GM12878 (cell line): Measurements from ENCODE around the gene FGF14.

Experiments
- BCLAF1 ChIP-seq: fragments of 450-650 bp; IDR thresholded peaks from 2 replicates; pipeline ENCODE4 v1.6.1; 2017; ENCODE audit warnings: antibody characterized with exemption, mild to moderate bottlenecking, moderate library complexity
- CTCF ChIP-seq, 3 experiments: IDR thresholded peaks in 2 of 3; conservative IDR thresholded peaks in 1 of 3; 2 replicates each; pipeline ENCODE4 v1.5.1; 2011; ENCODE audit warnings: low read depth in 3 of 3, low read length in 3 of 3, mild to moderate bottlenecking in 3 of 3, control low read depth in 2 of 3, moderate library complexity in 2 of 3, inconsistent platforms in 1 of 3, mixed read lengths in 1 of 3; ENCODE audit not compliant: control insufficient read depth in 2 of 3, insufficient read depth in 1 of 3; ENCODE audit errors: extremely low read depth in 1 of 3
- EZH2 ChIP-seq: IDR thresholded peaks from 2 replicates; pipeline ENCODE4 v1.6.1; 2012; ENCODE audit warnings: low read depth, mild to moderate bottlenecking, control low read depth, inconsistent platforms, low read length, borderline replicate concordance; ENCODE audit not compliant: control insufficient read depth
- MAX ChIP-seq: IDR thresholded peaks from 2 replicates; pipeline ENCODE4 v1.6.1; 2012; ENCODE audit warnings: low read depth, low read length, improper control_type of control experiment
- MXI1 ChIP-seq: fragments of 150-350 bp; IDR thresholded peaks from 2 replicates; pipeline ENCODE4 v1.6.1; 2011; ENCODE audit warnings: low read depth, mild to moderate bottlenecking, inconsistent platforms, low read length, improper control_type of control experiment
- POLR2A ChIP-seq: IDR thresholded peaks from 2 replicates; pipeline ENCODE4 v1.6.1; 2011; ENCODE audit warnings: low read depth, mild to moderate bottlenecking, low read length
- PRDM15 ChIP-seq: fragments of 450-650 bp; formaldehyde crosslinking; IDR thresholded peaks from 2 replicates; pipeline ENCODE4 v1.4.0; 2020; ENCODE audit warnings: mild to moderate bottlenecking, moderate library complexity

- TF ChIP-seq PRDM15 (no peak), EZH2 (no peak), MXI1 (no peak), CTCF (IDR thresholded peaks at IDR 0.05 in 2 of 3, conservative IDR thresholded peaks at IDR 0.05 in 1 of 3; ENCODE audit: control insufficient read depth in 2 of 3, extremely low read depth in 1 of 3, insufficient read depth in 1 of 3, low read depth in 3 of 3, low read length in 3 of 3) (no peak), BCLAF1 (no peak), MAX (no peak), POLR2A (no peak)
These were observed 249.1 kb downstream of the FGF14 start for GRCh38 chr13:102152790-102153189.
